GM12878 (cell line): ENCODE measurements around the gene TOR2A. TPM values are rescaled to one million over a fixed set of nuclear protein-coding genes. Genes with fewer than 3 reads are reported as not detected.

Source experiments
- ASH2L ChIP-seq: fragments of 300-600, 200-600 bp; sonication (generic); IDR thresholded peaks from 2 replicates; pipeline ENCODE4 v1.6.1; 2017; ENCODE audit warnings: low read depth, mild to moderate bottlenecking, borderline replicate concordance
- ATF7 ChIP-seq: fragments of 450-650 bp; IDR thresholded peaks from 2 replicates; pipeline ENCODE4 v1.6.1; 2016; ENCODE audit warnings: low read depth, mild to moderate bottlenecking
- BHLHE40 ChIP-seq, 2 experiments: fragments of 450-650 bp in 1 of 2; IDR thresholded peaks; 2 replicates each; pipeline ENCODE4 v1.6.1; 2011 to 2017; ENCODE audit warnings: low read depth in 2 of 2, borderline replicate concordance in 1 of 2, improper control_type of control experiment in 1 of 2, low read length in 1 of 2, mild to moderate bottlenecking in 1 of 2
- BRCA1 ChIP-seq: IDR thresholded peaks from 2 replicates; pipeline ENCODE4 v1.6.1; 2011; ENCODE audit warnings: low read depth, low read length, improper control_type of control experiment
- DPF2 ChIP-seq: fragments of 450-650 bp; IDR thresholded peaks from 2 replicates; pipeline ENCODE4 v1.6.1; 2017; ENCODE audit warnings: mild to moderate bottlenecking
- FOXM1 ChIP-seq: IDR thresholded peaks from 2 replicates; pipeline ENCODE4 v1.6.1; 2012; ENCODE audit warnings: low read depth, mild to moderate bottlenecking, inconsistent platforms, low read length, moderate library complexity
- GABPA ChIP-seq: IDR thresholded peaks from 2 replicates; pipeline ENCODE4 v1.6.1; 2014; ENCODE audit warnings: antibody characterized with exemption, low read depth, mild to moderate bottlenecking, inconsistent platforms
- GATAD2B ChIP-seq: fragments of 450-650 bp; conservative IDR thresholded peaks from 2 replicates; pipeline ENCODE4 v1.6.1; 2017; ENCODE audit warnings: low read depth, mild to moderate bottlenecking, moderate library complexity
- IKZF1 ChIP-seq: fragments of 450-650 bp; conservative IDR thresholded peaks from 2 replicates; pipeline ENCODE4 v1.6.1; 2017; ENCODE audit warnings: antibody characterized with exemption, mild to moderate bottlenecking
- IRF5 ChIP-seq: fragments of 450-650 bp; IDR thresholded peaks from 2 replicates; pipeline ENCODE4 v1.6.1; 2017; ENCODE audit warnings: borderline replicate concordance
- KLF5 ChIP-seq: fragments of 450-650 bp; IDR thresholded peaks from 2 replicates; pipeline ENCODE4 v1.6.1; 2014; ENCODE audit warnings: mild to moderate bottlenecking; ENCODE audit not compliant: partially characterized antibody
- NBN ChIP-seq: fragments of 450-650 bp; IDR thresholded peaks from 2 replicates; pipeline ENCODE4 v1.6.1; 2016
- NFIC ChIP-seq: IDR thresholded peaks from 2 replicates; pipeline ENCODE4 v1.6.1; 2012; ENCODE audit warnings: low read depth, mild to moderate bottlenecking, inconsistent platforms, low read length, moderate library complexity
- NFYB ChIP-seq: IDR thresholded peaks from 2 replicates; pipeline ENCODE4 v1.6.1; 2011; ENCODE audit warnings: low read depth, mild to moderate bottlenecking, low read length, improper control_type of control experiment, moderate library complexity; ENCODE audit not compliant: insufficient read depth
- NR2C2 ChIP-seq: IDR thresholded peaks from 2 replicates; pipeline ENCODE4 v1.6.1; 2011; ENCODE audit warnings: borderline replicate concordance, low read depth; ENCODE audit not compliant: control insufficient read depth, insufficient read length
- NRF1 ChIP-seq: conservative IDR thresholded peaks from 2 replicates; pipeline ENCODE4 v1.6.1; 2011; ENCODE audit warnings: mild to moderate bottlenecking, low read depth, low read length, improper control_type of control experiment
- POLR2A ChIP-seq: IDR thresholded peaks from 2 replicates; pipeline ENCODE4 v1.6.1; 2011; ENCODE audit warnings: low read depth, mild to moderate bottlenecking, low read length
- POLR2AphosphoS5 ChIP-seq: IDR thresholded peaks from 2 replicates; pipeline ENCODE4 v1.6.1; 2011; ENCODE audit warnings: mild to moderate bottlenecking, low read length, inconsistent platforms
- RCOR1 ChIP-seq: conservative IDR thresholded peaks from 2 replicates; pipeline ENCODE4 v1.6.1; 2012; ENCODE audit warnings: low read depth, low read length, improper control_type of control experiment
- RELA ChIP-seq: fragments of 450-650 bp; IDR thresholded peaks from 2 replicates; pipeline ENCODE4 v1.8.0; 2014; ENCODE audit warnings: borderline replicate concordance; ENCODE audit not compliant: partially characterized antibody
- REST ChIP-seq: IDR thresholded peaks from 2 replicates; pipeline ENCODE4 v1.6.1; 2012; ENCODE audit warnings: mild to moderate bottlenecking, low read depth, low read length
- RUNX3 ChIP-seq: IDR thresholded peaks from 2 replicates; pipeline ENCODE4 v1.6.1; 2012; ENCODE audit warnings: low read length, inconsistent platforms
- STAT3 ChIP-seq: IDR thresholded peaks from 2 replicates; pipeline ENCODE4 v1.6.1; 2011; ENCODE audit warnings: low read depth, low read length, improper control_type of control experiment
- SUZ12 ChIP-seq: fragments of 200-600 bp; sonication (generic); IDR thresholded peaks from one replicate; pipeline ENCODE4 v1.6.1; 2018; ENCODE audit warnings: antibody characterized with exemption, mild to moderate bottlenecking; ENCODE audit not compliant: unreplicated experiment
- TAF1 ChIP-seq: IDR thresholded peaks from 2 replicates; pipeline ENCODE4 v1.6.1; 2011; ENCODE audit warnings: mild to moderate bottlenecking, low read depth, low read length, borderline replicate concordance
- TBL1XR1 ChIP-seq: IDR thresholded peaks from 2 replicates; pipeline ENCODE4 v1.6.1; 2012; ENCODE audit warnings: low read depth, low read length, improper control_type of control experiment
- TCF7 ChIP-seq: IDR thresholded peaks from 2 replicates; pipeline ENCODE4 v1.6.1; 2014; ENCODE audit warnings: antibody characterized with exemption, borderline replicate concordance
- WRNIP1 ChIP-seq: IDR thresholded peaks from 2 replicates; pipeline ENCODE4 v1.6.1; 2011; ENCODE audit warnings: low read depth, low read length, improper control_type of control experiment, borderline replicate concordance
- ZBED1 ChIP-seq: IDR thresholded peaks from 2 replicates; pipeline ENCODE4 v1.6.1; 2016; ENCODE audit warnings: borderline replicate concordance
- polyA plus RNA-seq, 11 experiments: library from polyadenylated mRNA; depleted of rRNA in 4 of 11; unstranded in 6 of 11; stranded (reverse) in 5 of 11; fragments of >200 nt; fragmentation: Nextera tagmentation in 4 of 11; fragmentation: Illumina TruSeq in 1 of 11; extraction: Ambion mirVana in 4 of 11; extraction: Trizol in 1 of 11; gene quantifications; 1 replicate in 1 of 11; 2 replicates in 10 of 11; pipeline versions ENCODE4 v1.2.1 to v1.2.3, GENCODE V29; 2011 to 2016; ENCODE audit warnings: inconsistent platforms in 2 of 11, missing spikeins in 2 of 11, low read depth in 1 of 11
- total RNA-seq, 4 experiments: library from RNA; depleted of rRNA in 3 of 4; stranded (reverse); fragments of >200 nt in 3 of 4; fragmentation: Illumina TruSeq in 1 of 4; extraction: Trizol in 1 of 4; gene quantifications; 2 replicates each; pipeline versions ENCODE4 v1.2.1 to v1.2.3, GENCODE V29; 2013 to 2021

TOR2A gene
- total and polyA plus RNA-seq, 10 of the 15 experiments (the other 5 are each of a cell fraction or from before 2014, with no cell fraction given), result 0.52 to 23.7 (median 8.5) TPM

GRCh38 chr9:127715470-127716337 is 19.4 kb downstream of the TOR2A start, which contains the start of the genes PTRH1 and TTC16 (continued):
- no peak for TF ChIP-seq NRF1
- no peak for TF ChIP-seq SUZ12
- peak in 1 of 2 experiments; percentile 22; a peak in 1 of 4 replicates for TF ChIP-seq BHLHE40 (IDR thresholded peaks at IDR 0.05; ENCODE audit: borderline replicate concordance in 1 of 2, low read depth in 2 of 2, low read length in 1 of 2)
- peak; percentile 65 for TF ChIP-seq POLR2A
- TF ChIP-seq STAT3, result no peak
- TF ChIP-seq REST, result no peak
- no peak for TF ChIP-seq WRNIP1
- no peak for TF ChIP-seq RCOR1
- TF ChIP-seq TAF1, result no peak
- TF ChIP-seq ATF7, result peak; percentile 99
- TF ChIP-seq NFYB, result peak; percentile 81
- peak; percentile 56 for TF ChIP-seq KLF5
- no peak for TF ChIP-seq TBL1XR1
- TF ChIP-seq IRF5, result no peak
- TF ChIP-seq NFIC, result no peak
- TF ChIP-seq RELA, result peak; percentile 21
- no peak for TF ChIP-seq FOXM1
- TF ChIP-seq NBN, result peak; percentile 94
- no peak for TF ChIP-seq TCF7
- no peak for TF ChIP-seq BRCA1
- TF ChIP-seq ASH2L, result no peak
- TF ChIP-seq GATAD2B, result peak; percentile 85; the same call in 1 of the 2 replicates
- TF ChIP-seq IKZF1, result peak; percentile 79
- peak; percentile 54; the same call in 1 of the 2 replicates for TF ChIP-seq GABPA
- TF ChIP-seq POLR2AphosphoS5, result 0 out of 2 replicates have a peak, but pooled peaks have one; percentile 41
- TF ChIP-seq DPF2, result 0 out of 2 replicates have a peak, but pooled peaks have one; percentile 58
- TF ChIP-seq ZBED1, result no peak
- TF ChIP-seq NR2C2, result no peak
- 0 out of 2 replicates have a peak, but pooled peaks have one; percentile 23 for TF ChIP-seq RUNX3
